DOHH2 (cell line): ENCODE data around the gene SUB1.

Experiments used
- EZH2phosphoT487 ChIP-seq: fragments of 200-600 bp; sonication (generic); IDR thresholded peaks from 2 replicates; pipeline ENCODE4 v1.6.1; 2017; ENCODE audit warnings: borderline replicate concordance, mild to moderate bottlenecking, antibody characterized with exemption, low read length, moderate library complexity, mixed read lengths
- TF ChIP-seq, protein P1 (sequence below): fragments of 200-600 bp; sonication (generic); IDR thresholded peaks from one replicate; pipeline ENCODE4 v1.5.1; 2014; ENCODE audit warnings: antibody characterized with exemption, mild to moderate bottlenecking, low read depth, low read length; ENCODE audit not compliant: poor library complexity, severe bottlenecking

DNA sequence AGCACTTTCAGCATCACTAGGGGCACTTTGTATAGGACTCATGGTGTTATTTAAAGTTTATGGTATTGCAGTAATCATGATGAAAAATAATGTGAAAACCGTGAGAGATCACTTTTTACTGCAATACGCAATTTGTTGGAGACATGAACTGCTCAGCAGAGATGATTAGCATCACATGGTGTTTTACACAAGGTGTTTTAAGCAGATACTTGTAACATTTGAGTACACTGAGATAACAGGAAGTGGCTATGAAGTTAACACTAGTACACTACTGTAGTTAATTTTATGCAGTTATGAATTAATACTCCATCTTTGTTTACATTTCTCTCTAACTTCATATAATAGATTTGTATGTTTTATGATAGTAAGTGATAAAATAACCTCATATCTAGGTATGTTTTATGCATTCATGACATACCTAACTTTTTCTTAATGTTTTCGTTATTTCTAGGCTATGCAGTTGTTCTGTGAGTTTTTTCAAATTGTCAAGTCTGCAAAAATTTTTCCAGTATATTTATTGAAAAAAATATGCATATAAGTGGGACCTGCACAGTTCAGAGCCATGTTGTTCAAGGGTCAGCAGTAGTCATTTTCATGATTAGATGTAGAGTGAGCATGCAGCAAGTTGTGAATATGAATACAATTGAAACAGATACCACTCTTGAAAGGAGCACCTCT, 13.0 kb downstream of the SUB1 start:
- TF ChIP-seq, protein P1, sequence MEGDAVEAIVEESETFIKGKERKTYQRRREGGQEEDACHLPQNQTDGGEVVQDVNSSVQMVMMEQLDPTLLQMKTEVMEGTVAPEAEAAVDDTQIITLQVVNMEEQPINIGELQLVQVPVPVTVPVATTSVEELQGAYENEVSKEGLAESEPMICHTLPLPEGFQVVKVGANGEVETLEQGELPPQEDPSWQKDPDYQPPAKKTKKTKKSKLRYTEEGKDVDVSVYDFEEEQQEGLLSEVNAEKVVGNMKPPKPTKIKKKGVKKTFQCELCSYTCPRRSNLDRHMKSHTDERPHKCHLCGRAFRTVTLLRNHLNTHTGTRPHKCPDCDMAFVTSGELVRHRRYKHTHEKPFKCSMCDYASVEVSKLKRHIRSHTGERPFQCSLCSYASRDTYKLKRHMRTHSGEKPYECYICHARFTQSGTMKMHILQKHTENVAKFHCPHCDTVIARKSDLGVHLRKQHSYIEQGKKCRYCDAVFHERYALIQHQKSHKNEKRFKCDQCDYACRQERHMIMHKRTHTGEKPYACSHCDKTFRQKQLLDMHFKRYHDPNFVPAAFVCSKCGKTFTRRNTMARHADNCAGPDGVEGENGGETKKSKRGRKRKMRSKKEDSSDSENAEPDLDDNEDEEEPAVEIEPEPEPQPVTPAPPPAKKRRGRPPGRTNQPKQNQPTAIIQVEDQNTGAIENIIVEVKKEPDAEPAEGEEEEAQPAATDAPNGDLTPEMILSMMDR, result no peak
- TF ChIP-seq EZH2phosphoT487, result no peak
